Muscle layer of duodenum (tissue), 2 donors: Measurements from ENCODE around the gene JAKMIP1.

Source experiments
- H3K27ac ChIP-seq: one replicate; pipeline ENCODE4 v1.7.0; 2013; ENCODE audit warnings: mild to moderate bottlenecking, low read length
- H3K27me3 ChIP-seq: one replicate; pipeline ENCODE4 v1.7.0; 2013; ENCODE audit warnings: low read depth, mild to moderate bottlenecking, control low read depth, low read length
- H3K36me3 ChIP-seq, 2 donors: one replicate each; pipeline ENCODE4 v1.7.0; 2013; ENCODE audit warnings: low read length in 2 of 2, control low read depth in 1 of 2, mild to moderate bottlenecking in 1 of 2; ENCODE audit not compliant: insufficient read depth in 2 of 2, control insufficient read depth in 1 of 2
- H3K4me1 ChIP-seq, 2 donors: one replicate each; pipeline ENCODE4 v1.7.0; 2013; ENCODE audit warnings: low read length in 2 of 2, mild to moderate bottlenecking in 2 of 2, control low read depth in 1 of 2, moderate library complexity in 1 of 2; ENCODE audit not compliant: insufficient read depth in 2 of 2, control insufficient read depth in 1 of 2
- H3K4me3 ChIP-seq, 2 donors: one replicate each; pipeline ENCODE4 v1.7.0; 2013; ENCODE audit warnings: low read length in 2 of 2, low read depth in 1 of 2, mild to moderate bottlenecking in 1 of 2
- H3K9me3 ChIP-seq, 2 donors: one replicate each; pipeline ENCODE4 v1.7.0; 2013; ENCODE audit warnings: low read length in 2 of 2, control low read depth in 1 of 2, mild to moderate bottlenecking in 1 of 2; ENCODE audit not compliant: control insufficient read depth in 1 of 2
- donor health status: healthy.

JAKMIP1 gene

GRCh38 chr4:6172093-6172926 is 28.0 kb downstream of the JAKMIP1 start:
- Histone ChIP-seq H3K27ac (no peak overlapping the region), H3K4me3 (no peak overlapping the region), H3K36me3 (no peaks in the 10 kb centered on the region), H3K9me3 (no peaks in the 10 kb centered on the region), H3K4me1 (no peaks in the 10 kb centered on the region), H3K27me3 (no peaks in the 10 kb centered on the region)

- no peaks in the 10 kb centered on the region for H3K4me1 ChIP-seq
- no peaks in the 10 kb centered on the region for H3K27me3 ChIP-seq
- no peak overlapping the region for H3K4me3 ChIP-seq
- peaks cover 0 to 5% of the 10 kb centered on the region in 2 donors for H3K9me3 ChIP-seq
- H3K36me3 ChIP-seq: no peaks in the 10 kb centered on the region
- H3K27ac ChIP-seq: no peak overlapping the region
These were observed 31.1 kb downstream of the JAKMIP1 start for GRCh38 chr4:6169239-6169638.

- Histone ChIP-seq H3K4me3 (no peak overlapping the region), H3K27me3 (no peaks in the 10 kb centered on the region), H3K4me1 (no peaks in the 10 kb centered on the region), H3K9me3 (peaks cover 0 to 12% of the 10 kb centered on the region in 2 donors), H3K36me3 (no peaks in the 10 kb centered on the region), H3K27ac (no peak overlapping the region)
These were observed 34.6 kb downstream of the JAKMIP1 start for GRCh38 chr4:6165766-6166165.

GRCh38 chr4:6162885-6163284 is 37.5 kb downstream of the JAKMIP1 start:
- Histone ChIP-seq H3K9me3 (peaks cover 0 to 12% of the 10 kb centered on the region in 2 donors), H3K36me3 (no peaks in the 10 kb centered on the region), H3K27me3 (no peaks in the 10 kb centered on the region), H3K4me3 (no peak overlapping the region), H3K4me1 (no peaks in the 10 kb centered on the region), H3K27ac (no peak overlapping the region)

- Histone ChIP-seq H3K4me3 (no peak overlapping the region), H3K9me3 (peaks cover 0 to 12% of the 10 kb centered on the region in 2 donors), H3K4me1 (no peaks in the 10 kb centered on the region), H3K36me3 (no peaks in the 10 kb centered on the region), H3K27ac (no peak overlapping the region), H3K27me3 (no peaks in the 10 kb centered on the region)
These were observed 38.4 kb downstream of the JAKMIP1 start for GRCh38 chr4:6161921-6162464.

GRCh38 chr4:6160536-6160935 is 39.8 kb downstream of the JAKMIP1 start:
- H3K27me3 ChIP-seq: no peaks in the 10 kb centered on the region
- H3K4me1 ChIP-seq: no peaks in the 10 kb centered on the region
- H3K36me3 ChIP-seq: no peaks in the 10 kb centered on the region
- no peak overlapping the region for H3K4me3 ChIP-seq
- H3K27ac ChIP-seq: no peak overlapping the region
- H3K9me3 ChIP-seq: peaks cover 0 to 12% of the 10 kb centered on the region in 2 donors

GRCh38 chr4:6157926-6158325 is 42.4 kb downstream of the JAKMIP1 start:
- no peaks in the 10 kb centered on the region for H3K36me3 ChIP-seq
- H3K27me3 ChIP-seq: no peaks in the 10 kb centered on the region
- H3K27ac ChIP-seq: no peak overlapping the region
- no peaks in the 10 kb centered on the region for H3K4me1 ChIP-seq
- no peak overlapping the region for H3K4me3 ChIP-seq
- no peaks in the 10 kb centered on the region for H3K9me3 ChIP-seq

- Histone ChIP-seq H3K27me3 (no peaks in the 10 kb centered on the region), H3K9me3 (no peaks in the 10 kb centered on the region), H3K27ac (no peak overlapping the region), H3K36me3 (no peaks in the 10 kb centered on the region), H3K4me3 (no peak overlapping the region), H3K4me1 (no peaks in the 10 kb centered on the region)
These were observed 44.2 kb downstream of the JAKMIP1 start for GRCh38 chr4:6155996-6156750.

GRCh38 chr4:6154875-6155274 is 45.5 kb downstream of the JAKMIP1 start:
- Histone ChIP-seq H3K4me1 (no peaks in the 10 kb centered on the region), H3K9me3 (no peaks in the 10 kb centered on the region), H3K27ac (no peak overlapping the region), H3K36me3 (no peaks in the 10 kb centered on the region), H3K4me3 (no peak overlapping the region), H3K27me3 (no peaks in the 10 kb centered on the region)

- Histone ChIP-seq H3K36me3 (no peaks in the 10 kb centered on the region), H3K4me1 (no peaks in the 10 kb centered on the region), H3K27ac (no peak overlapping the region), H3K4me3 (no peak overlapping the region), H3K27me3 (no peaks in the 10 kb centered on the region), H3K9me3 (no peaks in the 10 kb centered on the region)
These were observed 46.5 kb downstream of the JAKMIP1 start for GRCh38 chr4:6153874-6154273.

- Histone ChIP-seq H3K4me3 (no peak overlapping the region), H3K27me3 (no peaks in the 10 kb centered on the region), H3K9me3 (no peaks in the 10 kb centered on the region), H3K36me3 (no peaks in the 10 kb centered on the region), H3K4me1 (no peaks in the 10 kb centered on the region), H3K27ac (no peak overlapping the region)
These were observed 47.3 kb downstream of the JAKMIP1 start for GRCh38 chr4:6152869-6153705.
